ENCODE data around the gene CDC42EP3.

- TF ChIP-seq CTCF (IDR thresholded peaks at IDR 0.05; ENCODE audit: low read depth, low read length) (no peak), EZH2phosphoT487 (IDR thresholded peaks at IDR 0.05; ENCODE audit: low read depth) (no peak)
These were observed 37.6 kb downstream of the CDC42EP3 start for GRCh38 chr2:37633845-37634244.

All from OCI-LY3 (cell line).